NCI-H446 treated with DMSO at 0.1 percent for 48 hours (cell line): ENCODE data around the gene SLC9A2.

ENCODE experiments used
- DNase-seq: peaks from one replicate; lab custom pipeline; 2025; lab: John Stamatoyannopoulos, UW

Gene SLC9A2

DNA sequence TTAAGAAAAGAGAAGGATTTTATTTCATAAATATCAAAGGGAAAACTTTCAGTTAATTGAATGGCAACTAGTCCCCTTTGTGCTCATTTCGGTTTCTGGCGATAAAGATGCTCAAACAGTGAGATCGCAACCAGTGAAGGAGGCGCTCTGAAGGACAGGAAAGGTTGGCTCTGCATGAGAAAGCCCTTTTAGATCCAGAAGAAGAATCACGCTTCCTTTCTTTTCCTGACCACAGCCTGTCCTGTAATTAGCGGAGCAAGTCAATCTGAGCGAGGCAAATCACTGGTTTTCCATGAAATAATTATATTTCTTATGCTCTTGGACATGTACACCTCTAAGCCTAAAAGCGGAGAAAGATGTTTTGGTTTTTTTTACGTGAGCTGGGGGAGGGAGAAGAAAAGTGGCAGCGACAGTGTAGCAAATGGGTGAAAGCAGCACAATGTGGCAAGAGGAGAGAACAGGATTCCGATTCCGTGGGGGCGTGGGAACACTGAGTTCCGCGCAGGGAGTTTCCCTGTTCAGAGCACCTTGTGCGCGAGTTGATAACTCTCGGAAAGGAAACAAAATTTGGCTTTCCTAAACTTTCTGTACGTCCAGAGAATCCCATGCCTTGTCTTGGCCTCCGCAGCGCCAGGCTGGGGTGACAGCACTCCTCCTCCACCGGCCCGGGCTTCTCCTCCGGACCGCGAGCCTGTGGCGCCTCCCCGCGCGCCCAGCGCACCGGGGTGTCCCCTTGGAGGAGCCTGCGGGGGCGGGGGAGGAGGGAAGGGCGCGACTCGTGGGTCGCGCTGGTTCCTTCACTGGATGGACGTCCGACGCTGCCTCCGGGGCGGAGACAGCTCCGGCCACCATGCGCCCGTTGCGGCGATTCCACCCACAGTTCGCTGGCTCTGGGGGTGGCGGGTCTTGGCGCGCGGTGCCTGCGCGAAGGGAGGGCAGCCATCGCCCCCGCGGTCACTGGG, 620 bp upstream of the SLC9A2 start:
- DNase-seq, result no peak

GRCh38 chr2:102620332-102620731, 979 bp downstream of the SLC9A2 start:
- DNase-seq, result no peak

GRCh38 chr2:102621630-102622029, 2.3 kb downstream of the SLC9A2 start:
- DNase-seq, result no peak

DNA sequence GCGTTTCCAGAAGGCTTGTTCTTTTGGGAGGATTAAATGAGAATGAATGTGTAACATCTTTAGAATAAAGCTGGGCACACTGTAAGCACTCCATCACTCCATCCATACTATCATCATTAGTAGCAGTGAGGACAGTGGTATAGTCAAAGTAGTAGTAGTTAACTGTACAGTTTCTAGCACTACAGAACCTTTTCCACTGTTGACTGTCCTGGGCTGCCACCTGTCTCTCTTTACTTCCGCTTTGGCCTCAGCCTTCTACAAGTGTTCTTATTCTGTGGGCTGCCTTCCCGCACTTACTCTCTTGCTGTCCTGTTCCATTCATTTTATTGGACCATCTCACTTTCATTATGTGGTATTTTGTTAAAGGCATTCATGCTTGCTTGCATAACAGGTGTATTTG, 3.3 kb downstream of the SLC9A2 start:
- no peak for DNase-seq

DNA sequence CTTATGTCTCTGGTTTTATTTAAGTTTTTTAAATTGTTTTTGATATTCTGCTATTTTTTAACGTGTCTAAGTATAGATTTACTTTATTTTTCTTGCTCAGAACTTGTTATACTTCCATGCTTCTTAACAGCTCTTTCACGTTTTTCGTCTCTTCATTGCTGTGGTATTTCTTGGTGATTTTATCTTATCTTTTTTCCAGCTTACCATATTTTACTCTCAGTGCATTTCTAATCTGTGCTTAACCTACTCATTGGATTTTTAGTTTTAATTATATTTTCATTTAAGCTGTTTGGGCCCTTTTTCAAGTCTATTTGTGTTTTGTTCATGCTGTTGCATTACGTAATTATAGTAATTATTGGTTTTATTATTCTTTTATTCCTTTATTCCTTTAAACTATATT, 11.1 kb downstream of the SLC9A2 start:
- no peak for DNase-seq

- DNase-seq, result no peak
These were observed 13.2 kb downstream of the SLC9A2 start for GRCh38 chr2:102632380-102633175.

DNA sequence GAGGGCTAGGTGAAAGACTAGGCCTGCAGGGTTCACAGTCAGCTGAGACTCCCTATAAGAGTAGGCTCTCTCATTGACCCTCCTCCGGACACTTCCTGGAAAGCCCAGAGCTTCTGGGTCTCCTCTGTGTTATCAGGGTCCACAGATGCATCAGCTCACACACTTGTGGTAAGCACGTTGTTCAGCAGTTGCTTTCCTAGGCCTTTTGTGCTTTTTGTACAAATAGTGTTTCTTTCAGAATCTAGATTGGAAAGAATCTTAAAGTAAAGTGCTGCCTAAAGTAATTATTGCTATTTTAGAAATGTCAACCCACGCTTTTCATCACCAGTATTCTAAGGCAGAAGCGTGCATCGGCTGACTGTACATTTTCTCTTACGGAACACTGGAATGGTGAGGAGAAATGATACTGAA, 15.5 kb downstream of the SLC9A2 start:
- DNase-seq, result no peak

DNA sequence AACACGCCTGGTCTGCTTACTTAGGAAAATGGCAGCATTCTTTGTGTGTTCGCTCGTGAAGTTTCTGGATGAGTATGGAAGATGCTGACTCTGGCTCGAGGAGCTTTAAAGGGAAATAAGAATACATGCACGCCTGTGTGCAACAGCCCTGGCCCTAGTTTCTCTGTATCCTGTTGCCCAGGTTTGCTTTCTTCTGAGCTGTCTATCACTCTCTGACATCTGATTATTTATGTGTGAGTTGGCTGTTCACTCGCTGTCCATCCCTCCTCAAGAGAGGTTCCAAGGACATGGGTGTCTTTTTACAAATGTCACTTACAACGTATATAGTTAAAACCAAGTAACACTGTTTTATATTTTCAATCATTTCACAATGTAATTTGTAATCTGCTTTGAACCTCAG, 16.0 kb downstream of the SLC9A2 start:
- DNase-seq, result no peak

GRCh38 chr2:102636283-102636907, 17.0 kb downstream of the SLC9A2 start:
- no peak for DNase-seq

DNA sequence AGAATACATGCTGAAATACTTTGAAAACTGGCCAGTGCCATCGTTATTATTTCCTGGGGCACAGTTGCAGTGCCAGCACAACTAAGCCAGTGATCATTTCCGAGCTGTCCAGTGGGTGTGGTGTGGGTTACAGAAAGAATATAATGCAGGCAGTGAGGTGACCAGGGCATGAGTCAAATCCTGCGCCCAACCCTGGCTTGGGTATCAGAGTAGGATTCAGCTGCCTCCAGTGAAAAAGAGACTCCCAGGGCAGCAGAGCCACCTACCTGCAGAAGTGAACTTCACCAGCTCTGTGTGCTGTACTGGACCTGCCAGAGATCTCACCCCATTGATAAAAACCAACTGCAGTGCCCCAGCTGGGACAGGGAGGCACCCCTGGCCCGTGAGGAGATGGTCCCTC, 18.0 kb downstream of the SLC9A2 start:
- no peak for DNase-seq

DNA sequence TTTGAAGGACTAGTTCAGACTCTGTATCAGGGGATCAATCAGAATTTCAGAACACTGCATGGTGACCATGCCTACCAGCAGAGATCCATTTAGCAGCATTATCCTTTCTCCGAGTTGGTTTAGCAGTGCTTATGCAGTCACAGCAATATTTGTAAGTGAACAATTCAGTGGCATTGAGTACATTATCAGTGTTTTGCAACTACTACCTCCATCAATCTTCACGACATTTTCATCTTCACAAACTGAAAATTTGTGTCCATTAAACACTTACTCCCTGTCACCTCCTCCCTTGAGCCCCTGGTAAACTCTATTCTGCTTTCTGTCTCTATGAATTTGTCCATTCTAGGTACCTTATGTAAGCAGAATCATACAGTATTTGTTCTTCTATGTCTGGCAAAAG, 20.1 kb downstream of the SLC9A2 start:
- no peak for DNase-seq

GRCh38 chr2:102652126-102652525, 32.8 kb downstream of the SLC9A2 start:
- no peak for DNase-seq

GRCh38 chr2:102657770-102658169, 38.4 kb downstream of the SLC9A2 start:
- DNase-seq, result no peak

GRCh38 chr2:102660070-102660469, 40.7 kb downstream of the SLC9A2 start:
- DNase-seq, result no peak

GRCh38 chr2:102660574-102660973, 41.2 kb downstream of the SLC9A2 start:
- DNase-seq, result no peak

DNA sequence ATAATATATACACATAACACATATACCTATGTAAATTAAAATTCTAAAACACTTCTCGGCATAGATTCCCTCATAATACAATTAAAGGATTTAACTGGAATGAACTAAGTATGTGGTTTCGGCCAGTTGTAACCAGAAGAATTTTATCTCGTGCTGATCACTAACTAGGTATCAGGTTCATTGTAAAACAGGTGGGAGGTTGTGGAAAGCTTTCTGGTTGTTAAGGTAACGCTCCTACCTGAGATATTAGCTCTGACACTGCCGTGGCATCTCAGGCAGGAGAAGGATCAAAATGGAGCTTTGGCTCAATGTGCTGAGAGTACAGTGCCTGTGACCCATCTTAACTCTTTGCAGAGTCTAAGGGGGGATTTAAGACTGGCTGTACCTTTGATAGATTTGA, 42.5 kb downstream of the SLC9A2 start:
- no peak for DNase-seq

DNA sequence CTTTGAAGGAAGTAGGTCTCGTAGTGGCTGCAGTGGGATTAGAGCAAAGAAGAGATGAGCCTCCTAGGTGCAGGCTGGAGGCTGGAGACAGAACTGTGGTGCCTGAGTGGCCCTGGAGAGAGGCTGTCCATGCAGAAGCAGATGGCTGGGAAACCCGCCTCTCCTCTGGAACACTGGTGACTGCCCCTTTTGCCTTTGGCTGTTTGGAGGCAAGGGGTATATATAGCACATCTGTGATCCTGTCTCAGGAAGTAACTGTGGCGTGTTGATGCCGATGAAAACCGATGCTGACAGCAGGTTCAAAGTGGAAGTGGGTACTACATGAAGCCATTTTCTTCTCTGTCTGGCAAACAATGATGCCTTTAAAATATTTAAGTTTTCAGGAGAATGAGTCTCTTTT, 43.5 kb downstream of the SLC9A2 start:
- no peak for DNase-seq

DNA sequence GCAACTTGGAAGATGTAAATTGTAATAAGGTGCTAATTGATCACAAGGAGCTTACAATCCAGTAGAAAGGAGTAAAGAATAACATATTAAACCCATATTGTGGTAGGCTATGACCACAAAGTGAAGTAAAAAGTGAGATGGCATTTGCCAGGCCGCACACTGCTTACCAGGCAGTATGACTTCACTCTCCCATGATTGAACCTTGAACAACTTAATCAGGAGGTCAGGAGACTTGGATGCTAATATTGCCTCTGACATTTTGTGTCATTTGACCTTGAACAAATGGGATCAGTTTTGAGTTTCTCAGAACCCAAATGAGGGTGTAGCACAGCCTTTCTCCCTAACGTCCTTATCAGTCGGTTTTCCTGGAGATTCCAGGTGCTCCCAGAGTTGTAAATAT, 44.0 kb downstream of the SLC9A2 start:
- no peak for DNase-seq

DNA sequence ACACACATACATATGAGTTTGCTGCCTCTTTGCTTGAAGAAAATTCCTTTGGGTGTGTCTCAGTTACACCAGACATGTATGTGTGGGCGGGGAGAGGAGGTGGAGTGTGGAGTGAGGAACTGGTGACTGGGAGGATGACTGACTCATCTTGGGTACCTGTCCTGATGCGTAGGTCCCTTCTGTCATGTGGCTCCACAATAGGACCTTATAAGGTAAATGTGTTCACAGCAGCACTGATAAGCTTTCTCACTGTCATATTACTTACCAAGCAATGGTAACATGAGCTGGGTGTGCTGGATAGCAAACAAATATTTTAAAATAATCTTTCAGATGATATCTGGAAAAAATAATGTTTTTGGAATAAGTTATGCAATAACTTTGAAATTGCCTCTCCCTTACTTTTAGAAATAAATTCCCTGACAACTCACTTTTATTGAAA, 45.1 kb downstream of the SLC9A2 start:
- DNase-seq, result no peak

DNA sequence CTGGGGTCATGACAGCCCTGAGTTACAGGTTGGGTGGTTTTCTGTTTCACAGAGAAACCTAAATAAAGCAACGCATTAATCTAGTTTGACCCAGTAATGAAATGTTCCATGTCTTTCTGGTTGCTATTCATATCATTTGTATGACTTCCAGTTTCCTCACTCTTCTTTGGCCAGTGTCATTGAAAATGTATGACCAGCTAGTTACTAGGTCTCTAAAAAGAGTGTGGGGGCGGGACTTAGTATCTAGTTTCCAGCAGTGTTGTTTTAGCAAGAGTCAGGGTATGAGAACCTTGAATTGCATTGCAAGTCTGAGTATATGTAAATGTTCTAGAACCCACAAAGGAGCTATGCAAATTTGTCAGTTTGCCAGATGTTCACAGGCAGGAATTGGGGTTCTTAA, 47.7 kb downstream of the SLC9A2 start:
- DNase-seq, result no peak

GRCh38 chr2:102668171-102668570, 48.8 kb downstream of the SLC9A2 start:
- no peak for DNase-seq

- DNase-seq, result no peak
These were observed 50.0 kb downstream of the SLC9A2 start for GRCh38 chr2:102669401-102669800.
